Suprapubic skin (tissue), 4 donors: Measurements from ENCODE around the gene TFG. TPM values are rescaled to one million over a fixed set of nuclear protein-coding genes. Genes with fewer than 3 reads are reported as not detected.

Experiments
- DNase-seq, 2 donors: peaks; one replicate each; pipeline ENCODE4 v3.0.0-alpha.2; 2019; ENCODE audit warnings: low spot score in 2 of 2
- H3K27ac ChIP-seq: fragments of 200-600 bp; sonication (generic); one replicate; pipeline ENCODE4 v1.5.1; 2019
- H3K27me3 ChIP-seq: fragments of 200-600 bp; sonication (generic); one replicate; pipeline ENCODE4 v1.5.1; 2019
- H3K36me3 ChIP-seq: fragments of 200-600 bp; sonication (generic); one replicate; pipeline ENCODE4 v1.5.1; 2019
- H3K4me1 ChIP-seq: fragments of 200-600 bp; sonication (generic); one replicate; pipeline ENCODE4 v1.5.1; 2019
- H3K4me3 ChIP-seq: fragments of 200-600 bp; sonication (generic); one replicate; pipeline ENCODE4 v1.5.1; 2019; ENCODE audit warnings: mild to moderate bottlenecking
- H3K9me3 ChIP-seq: fragments of 200-600 bp; sonication (generic); one replicate; pipeline ENCODE4 v1.5.1; 2019
- CTCF ChIP-seq, 2 donors: fragments of 200-600 bp in 1 of 2; fragments of 450-650 bp in 1 of 2; sonication (generic) in 1 of 2; IDR thresholded peaks; one replicate each; pipeline ENCODE4 v1.5.1; 2016 to 2019; ENCODE audit warnings: antibody characterized with exemption in 2 of 2, mild to moderate bottlenecking in 1 of 2, moderate library complexity in 1 of 2
- EP300 ChIP-seq: sonication (generic); formaldehyde crosslinking; IDR thresholded peaks from one replicate; pipeline ENCODE4 v1.6.1; 2017; ENCODE audit warnings: antibody characterized with exemption
- POLR2A ChIP-seq, 2 donors: fragments of 450-650 bp; IDR thresholded peaks; one replicate each; pipeline ENCODE4 v1.6.1; 2017; ENCODE audit warnings: antibody characterized with exemption in 2 of 2, mild to moderate bottlenecking in 2 of 2, moderate library complexity in 2 of 2
- POLR2AphosphoS5 ChIP-seq, 3 donors: sonication (generic); formaldehyde crosslinking; IDR thresholded peaks; one replicate each; pipeline ENCODE4 v1.6.1; 2017; ENCODE audit warnings: antibody characterized with exemption in 3 of 3
- WGBS: methylation state at CpG from one replicate; pipeline ENCODE4 v1.1.5; 2018; 5-methylcytosine and 5-hydroxymethylcytosine counted together
- total RNA-seq, 4 donors: library from RNA; depleted of rRNA; stranded (reverse); fragments of >200 nt; gene quantifications; one replicate each; pipeline ENCODE4 v1.1.0, GENCODE V29; 2016

TFG gene
- total RNA-seq, 4 donors from 2014 or later, result 57.5 to 88.0 (median 75.8) TPM

GRCh38 chr3:100737334-100737733 is 28.0 kb downstream of the TFG start:
- Histone ChIP-seq H3K4me1 (no peaks in the 10 kb centered on the region), H3K27ac (no peak overlapping the region), H3K9me3 (no peaks in the 10 kb centered on the region), H3K4me3 (no peak overlapping the region), H3K36me3 (peaks cover 77% of the 10 kb centered on the region), H3K27me3 (no peaks in the 10 kb centered on the region)
- DNase-seq, result no peak
- WGBS, result 43% methylated on average over 2 of the region's 2 CpGs
- TF ChIP-seq POLR2A (IDR thresholded peaks at IDR 0.05) (no peak), CTCF (IDR thresholded peaks at IDR 0.05) (no peak), EP300 (no peak), POLR2AphosphoS5 (IDR thresholded peaks at IDR 0.05) (no peak)

- DNase-seq, result no peak
- H3K27ac ChIP-seq, result no peak overlapping the region
- H3K27me3 ChIP-seq, result no peaks in the 10 kb centered on the region
- peaks cover 81% of the 10 kb centered on the region for H3K36me3 ChIP-seq
- WGBS, result 94% methylated on average over 1 of the region's 1 CpG
- no peaks in the 10 kb centered on the region for H3K4me1 ChIP-seq
- H3K4me3 ChIP-seq, result no peak overlapping the region
- TF ChIP-seq CTCF (IDR thresholded peaks at IDR 0.05) (no peak), EP300 (no peak), POLR2A (IDR thresholded peaks at IDR 0.05) (no peak), POLR2AphosphoS5 (IDR thresholded peaks at IDR 0.05) (no peak)
- H3K9me3 ChIP-seq, result no peaks in the 10 kb centered on the region
Observed at GRCh38 chr3:100740207-100740606, 30.9 kb downstream of the TFG start.

- H3K4me1 ChIP-seq, result no peaks in the 10 kb centered on the region
- WGBS, result 83% methylated on average over 3 of the region's 3 CpGs
- no peaks in the 10 kb centered on the region for H3K27me3 ChIP-seq
- H3K4me3 ChIP-seq, result no peak overlapping the region
- no peak for TF ChIP-seq EP300
- TF ChIP-seq CTCF (IDR thresholded peaks at IDR 0.05), result no peak
- no peak for TF ChIP-seq POLR2AphosphoS5 (IDR thresholded peaks at IDR 0.05)
- TF ChIP-seq POLR2A (IDR thresholded peaks at IDR 0.05), result no peak
- no peak for DNase-seq
- no peak overlapping the region for H3K27ac ChIP-seq
- H3K9me3 ChIP-seq, result no peaks in the 10 kb centered on the region
- peaks cover 76% of the 10 kb centered on the region for H3K36me3 ChIP-seq
Observed at GRCh38 chr3:100743535-100743934, 34.2 kb downstream of the TFG start.

GRCh38 chr3:100744671-100745070 is 35.4 kb downstream of the TFG start:
- Histone ChIP-seq H3K36me3 (peaks cover 72% of the 10 kb centered on the region), H3K27me3 (no peaks in the 10 kb centered on the region), H3K9me3 (no peaks in the 10 kb centered on the region), H3K27ac (no peak overlapping the region), H3K4me3 (no peak overlapping the region), H3K4me1 (no peaks in the 10 kb centered on the region)
- no peak for DNase-seq
- TF ChIP-seq POLR2AphosphoS5 (IDR thresholded peaks at IDR 0.05) (no peak), EP300 (no peak), CTCF (IDR thresholded peaks at IDR 0.05) (no peak), POLR2A (IDR thresholded peaks at IDR 0.05) (no peak)
- 82% methylated on average over 2 of the region's 2 CpGs for WGBS

- H3K4me3 ChIP-seq, result no peak overlapping the region
Observed at GRCh38 chr3:100745617-100746016, 36.3 kb downstream of the TFG start.

More at GRCh38 chr3:100745617-100746016, 36.3 kb downstream of the TFG start:
- no peaks in the 10 kb centered on the region for H3K4me1 ChIP-seq
- no peak for DNase-seq
- H3K36me3 ChIP-seq, result peaks cover 71% of the 10 kb centered on the region
- no peaks in the 10 kb centered on the region for H3K27me3 ChIP-seq
- H3K9me3 ChIP-seq, result no peaks in the 10 kb centered on the region
- TF ChIP-seq POLR2A (IDR thresholded peaks at IDR 0.05) (no peak), CTCF (IDR thresholded peaks at IDR 0.05) (no peak), POLR2AphosphoS5 (IDR thresholded peaks at IDR 0.05) (no peak), EP300 (no peak)
- no peak overlapping the region for H3K27ac ChIP-seq
